Astrocyte of the cerebellum (primary cell): ENCODE measurements around the gene TMF1.

ENCODE experiments used
- DNase-seq: peaks from one replicate; pipeline ENCODE4 v3.0.0-alpha.2; 2011; ENCODE audit warnings: low read depth
- H3K4me3 ChIP-seq: 2 replicates; pipeline ENCODE4 v1.5.1; 2011; ENCODE audit warnings: mild to moderate bottlenecking, low read depth, low read length, moderate library complexity
- in situ Hi-C: cut with HindIII; loops from 2 replicates; pipeline ENCODE4 v1.10.0; 2017; ENCODE audit warnings: low sequenced_read_pairs
- TF ChIP-seq, protein P1 (sequence below): IDR thresholded peaks from 2 replicates; pipeline ENCODE4 v1.5.1; 2012; ENCODE audit warnings: low read length, low read depth, moderate library complexity, mild to moderate bottlenecking; ENCODE audit errors: missing control alignments

Gene TMF1

DNA sequence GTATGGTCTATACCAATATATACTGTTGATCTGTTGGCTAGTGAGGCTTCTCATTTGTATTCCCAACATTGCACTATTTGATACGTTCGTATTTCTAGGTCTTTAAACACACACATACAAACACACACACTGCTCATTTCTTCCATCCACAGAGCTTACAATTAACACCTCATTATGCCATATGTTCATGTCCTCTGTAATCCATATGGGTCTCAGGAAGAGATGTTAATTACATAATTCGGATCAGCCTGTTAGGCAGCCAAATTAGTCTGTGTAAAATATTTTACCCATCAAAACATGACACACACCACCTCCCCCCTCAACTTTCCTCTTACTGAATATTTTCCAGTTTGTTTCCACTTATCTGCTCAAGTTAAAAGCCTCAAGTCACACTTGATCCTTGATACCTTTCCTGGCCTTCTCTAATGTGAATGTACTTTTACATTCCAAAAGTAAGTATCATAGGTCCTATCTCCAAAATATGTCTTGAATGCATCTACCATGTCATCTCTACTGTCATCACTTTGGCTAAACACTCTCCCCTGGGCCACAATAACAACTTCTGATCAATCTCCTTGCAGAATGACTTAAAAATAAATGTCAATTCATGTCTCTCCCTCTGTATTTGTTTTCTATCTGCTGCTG lies 66.9 kb downstream of the TMF1 start:
- TF ChIP-seq, protein P1, sequence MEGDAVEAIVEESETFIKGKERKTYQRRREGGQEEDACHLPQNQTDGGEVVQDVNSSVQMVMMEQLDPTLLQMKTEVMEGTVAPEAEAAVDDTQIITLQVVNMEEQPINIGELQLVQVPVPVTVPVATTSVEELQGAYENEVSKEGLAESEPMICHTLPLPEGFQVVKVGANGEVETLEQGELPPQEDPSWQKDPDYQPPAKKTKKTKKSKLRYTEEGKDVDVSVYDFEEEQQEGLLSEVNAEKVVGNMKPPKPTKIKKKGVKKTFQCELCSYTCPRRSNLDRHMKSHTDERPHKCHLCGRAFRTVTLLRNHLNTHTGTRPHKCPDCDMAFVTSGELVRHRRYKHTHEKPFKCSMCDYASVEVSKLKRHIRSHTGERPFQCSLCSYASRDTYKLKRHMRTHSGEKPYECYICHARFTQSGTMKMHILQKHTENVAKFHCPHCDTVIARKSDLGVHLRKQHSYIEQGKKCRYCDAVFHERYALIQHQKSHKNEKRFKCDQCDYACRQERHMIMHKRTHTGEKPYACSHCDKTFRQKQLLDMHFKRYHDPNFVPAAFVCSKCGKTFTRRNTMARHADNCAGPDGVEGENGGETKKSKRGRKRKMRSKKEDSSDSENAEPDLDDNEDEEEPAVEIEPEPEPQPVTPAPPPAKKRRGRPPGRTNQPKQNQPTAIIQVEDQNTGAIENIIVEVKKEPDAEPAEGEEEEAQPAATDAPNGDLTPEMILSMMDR: no peak
- in situ Hi-C loops: no loop called here
- no peak for DNase-seq
- no peak overlapping the region for H3K4me3 ChIP-seq

DNA sequence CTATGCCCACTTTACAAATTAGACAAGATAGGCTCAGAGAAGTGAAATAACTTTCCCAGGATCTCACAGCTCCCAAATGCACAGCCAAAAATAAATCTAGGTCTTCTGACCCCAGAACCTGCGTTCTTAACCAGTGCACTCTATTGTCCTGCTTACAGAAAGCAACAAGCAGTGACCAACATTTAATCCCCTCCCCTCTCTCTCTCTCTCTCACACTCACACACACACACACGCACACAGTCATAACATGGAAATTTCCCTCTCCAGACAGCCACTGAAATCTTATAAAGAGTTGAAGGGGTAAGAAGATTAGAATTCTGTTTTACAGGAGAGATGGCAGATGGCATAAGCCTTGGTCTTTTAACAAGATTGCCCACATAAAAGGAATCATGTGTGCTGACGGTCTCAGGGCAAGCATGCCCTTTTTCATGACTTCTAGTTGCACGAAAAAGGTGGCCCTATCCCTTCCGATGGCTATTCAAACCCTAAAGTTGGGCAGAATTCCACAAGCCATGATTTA lies 68.1 kb downstream of the TMF1 start:
- in situ Hi-C loops: no loop called here
- no peak for DNase-seq
- TF ChIP-seq, protein P1: no peak
- no peak overlapping the region for H3K4me3 ChIP-seq

DNA sequence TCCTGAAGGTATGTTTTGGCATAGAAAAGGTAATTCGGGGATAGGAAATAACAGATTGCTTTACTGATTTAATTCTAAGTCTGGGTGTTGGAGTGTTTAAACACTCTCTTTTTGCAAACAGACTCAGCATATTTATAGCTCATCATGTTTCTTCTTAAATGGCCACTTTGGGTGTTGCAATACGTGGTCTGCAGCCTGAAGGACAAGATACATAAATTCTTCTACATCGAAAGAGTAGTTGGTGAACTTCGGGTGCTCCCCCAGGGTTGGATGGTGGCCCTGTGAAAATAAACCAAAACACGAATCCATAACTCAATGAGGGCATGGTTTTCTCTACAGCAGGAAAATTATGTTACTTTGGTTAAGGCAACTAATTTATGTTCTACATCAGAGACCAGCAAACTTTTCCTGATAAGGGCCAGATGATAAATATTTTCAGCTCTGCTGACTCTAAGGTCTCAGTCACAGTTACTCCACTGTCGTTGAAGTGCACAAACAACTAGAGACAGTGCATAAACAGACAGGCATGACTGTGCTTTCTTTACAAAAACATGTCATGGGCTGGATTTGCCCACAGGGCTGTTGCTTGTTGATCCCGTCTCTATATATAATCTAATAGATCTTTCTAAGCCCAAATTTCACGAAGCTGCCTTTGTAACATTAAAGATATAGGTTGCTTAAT lies 74.5 kb downstream of the TMF1 start:
- in situ Hi-C loops: no loop called here
- no peak for DNase-seq
- TF ChIP-seq, protein P1: no peak
- H3K4me3 ChIP-seq: no peak overlapping the region

GRCh38 chr3:68974711-68975110 lies 77.4 kb downstream of the TMF1 start:
- in situ Hi-C loops: no loop called here
- TF ChIP-seq, protein P1: no peak
- no peak for DNase-seq
- no peak overlapping the region for H3K4me3 ChIP-seq

DNA sequence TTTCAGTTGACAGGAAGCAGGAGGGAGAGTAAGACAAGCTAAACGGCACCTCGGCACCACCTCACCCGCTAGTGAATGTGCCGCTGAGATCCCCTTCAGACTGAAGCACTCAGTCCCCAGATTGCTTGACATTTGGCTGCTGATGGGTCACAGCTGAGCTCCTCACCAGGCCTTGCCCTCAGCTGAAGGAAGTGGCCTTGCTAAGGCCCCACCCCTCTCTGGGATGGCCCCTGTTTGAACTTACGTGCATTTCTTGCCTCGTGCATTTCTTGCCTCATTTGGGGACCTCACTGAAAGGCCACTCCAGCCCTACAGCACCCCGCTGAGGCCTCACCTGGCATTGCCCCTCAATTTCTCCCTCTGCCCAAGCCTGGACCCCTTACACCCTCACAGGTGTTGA lies 78.5 kb downstream of the TMF1 start:
- in situ Hi-C loops: no loop called here
- TF ChIP-seq, protein P1: no peak
- DNase-seq: no peak
- H3K4me3 ChIP-seq: no peak overlapping the region

- DNase-seq: peak; percentile 23
- TF ChIP-seq, protein P1: peak; percentile 88
- no peak overlapping the region for H3K4me3 ChIP-seq
- in situ Hi-C loops: no loop called here
Observed at GRCh38 chr3:68972358-68972979, 79.7 kb downstream of the TMF1 start.
